Sigmoid colon (tissue), 7 donors: ENCODE results near the gene CITED2. TPM values are rescaled to one million over a fixed set of nuclear protein-coding genes. Genes with fewer than 3 reads are reported as not detected.

Source experiments
- DNase-seq: peaks from one replicate; pipeline ENCODE4 v3.0.0-alpha.2; 2019
- H3K27ac ChIP-seq, 4 donors: fragments of 200-600 bp; sonication (generic); one replicate each; pipeline ENCODE4 v1.5.1; 2016 to 2019; ENCODE audit warnings: mild to moderate bottlenecking in 1 of 4
- H3K27me3 ChIP-seq, 3 donors: fragments of 200-600 bp; sonication (generic); one replicate each; pipeline ENCODE4 v1.5.1; 2019; ENCODE audit warnings: mild to moderate bottlenecking in 1 of 3
- H3K36me3 ChIP-seq, 4 donors: fragments of 200-600 bp; sonication (generic); one replicate each; pipeline ENCODE4 v1.5.1; 2016 to 2019
- H3K4me1 ChIP-seq, 4 donors: fragments of 200-600 bp; sonication (generic); one replicate each; pipeline ENCODE4 v1.5.1; 2017 to 2019
- H3K4me3 ChIP-seq, 4 donors: fragments of 200-600 bp; sonication (generic); one replicate each; pipeline ENCODE4 v1.5.1; 2017 to 2019; ENCODE audit warnings: mild to moderate bottlenecking in 2 of 4, moderate library complexity in 1 of 4
- H3K9me3 ChIP-seq, 4 donors: fragments of 200-600 bp in 3 of 4; sonication (generic) in 3 of 4; one replicate each; pipeline versions ENCODE4 v1.5.1 to v1.6.1; 2013 to 2019
- EP300 ChIP-seq, 4 donors: sonication (generic); formaldehyde crosslinking; IDR thresholded peaks; one replicate each; pipeline ENCODE4 v1.6.1; 2017; ENCODE audit warnings: antibody characterized with exemption in 4 of 4
- POLR2A ChIP-seq, 2 donors: fragments of 450-650 bp; IDR thresholded peaks; one replicate each; pipeline ENCODE4 v1.6.1; 2016; ENCODE audit warnings: antibody characterized with exemption in 2 of 2, mild to moderate bottlenecking in 2 of 2, moderate library complexity in 2 of 2
- POLR2AphosphoS5 ChIP-seq, 4 donors: sonication (generic); formaldehyde crosslinking; IDR thresholded peaks; one replicate each; pipeline ENCODE4 v1.6.1; 2017; ENCODE audit warnings: antibody characterized with exemption in 4 of 4
- WGBS, 2 donors: extraction: QIAGEN DNeasy Blood & Tissue Kit; methylation state at CpG; one replicate each; pipeline ENCODE4 v1.1.7; 2013; 5-methylcytosine and 5-hydroxymethylcytosine counted together
- intact Hi-C: fragments of 100-400 bp; cut with DNase I; formaldehyde crosslinking; loops from one replicate; pipeline ENCODE4 v1.15.1; 2023
- polyA plus RNA-seq, 3 donors: library from polyadenylated mRNA; stranded (reverse); fragments of 200-250 nt; gene quantifications; one replicate each; pipeline ENCODE4 v1.2.3, GENCODE V29; 2013
- total RNA-seq, 4 donors: library from RNA; depleted of rRNA; stranded (reverse); fragments of >200 nt; gene quantifications; one replicate each; pipeline ENCODE4 v1.1.0, GENCODE V29; 2016
- TF ChIP-seq, protein P1 (sequence below), 4 experiments: fragments of 450-650 bp in 3 of 4; fragments of 200-600 bp in 1 of 4; IDR thresholded peaks; one replicate each; pipeline ENCODE4 v1.5.1; 2016 to 2019; ENCODE audit warnings: antibody characterized with exemption in 4 of 4, mild to moderate bottlenecking in 3 of 4, moderate library complexity in 2 of 4
- donor health status: healthy with polysubstance abuse.
- donor health status: Bipolar disorder and iron deficiency.
- donor health status: healthy.

Gene CITED2
- total and polyA plus RNA-seq, 7 donors: 26.4 to 182 (median 71.7) TPM

DNA sequence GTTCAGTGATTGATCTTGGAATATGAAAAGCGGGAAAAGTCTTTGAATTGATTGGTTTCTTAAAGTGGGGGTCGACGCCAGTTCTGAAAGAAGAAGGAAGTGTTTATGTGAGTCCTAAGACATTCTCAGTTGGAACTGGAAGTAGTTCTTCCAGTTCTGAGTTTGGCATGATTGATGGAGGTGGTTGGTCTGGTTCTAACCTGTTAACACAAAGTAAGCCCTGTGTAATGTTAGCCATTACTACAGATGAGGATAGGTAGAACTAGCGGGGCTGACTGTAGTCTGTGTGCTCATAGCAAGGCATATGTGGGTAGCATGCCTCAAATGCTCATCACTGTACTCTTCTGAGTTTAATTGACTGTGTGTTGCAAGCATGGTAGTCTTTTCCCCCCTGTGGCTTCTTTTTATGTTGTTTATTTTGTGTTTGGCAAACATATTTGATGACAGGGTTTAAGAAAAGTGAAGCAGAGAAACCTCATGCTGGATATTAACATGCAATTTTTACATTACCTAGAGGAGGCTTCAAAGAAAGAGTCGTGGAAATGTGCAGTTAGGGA is 24.9 kb downstream of the CITED2 start:
- no peak for DNase-seq
- intact Hi-C loops: no loop called here
- no peak overlapping the region for H3K27ac ChIP-seq
- WGBS, 2 donors: 24 to 29% methylated on average over 5 of the region's 5 CpGs
- H3K4me3 ChIP-seq: no peak overlapping the region
- TF ChIP-seq POLR2AphosphoS5 (IDR thresholded peaks at IDR 0.05) (no peak), EP300 (IDR thresholded peaks at IDR 0.05) (no peak), POLR2A (IDR thresholded peaks at IDR 0.05) (no peak)
- TF ChIP-seq, protein P1, sequence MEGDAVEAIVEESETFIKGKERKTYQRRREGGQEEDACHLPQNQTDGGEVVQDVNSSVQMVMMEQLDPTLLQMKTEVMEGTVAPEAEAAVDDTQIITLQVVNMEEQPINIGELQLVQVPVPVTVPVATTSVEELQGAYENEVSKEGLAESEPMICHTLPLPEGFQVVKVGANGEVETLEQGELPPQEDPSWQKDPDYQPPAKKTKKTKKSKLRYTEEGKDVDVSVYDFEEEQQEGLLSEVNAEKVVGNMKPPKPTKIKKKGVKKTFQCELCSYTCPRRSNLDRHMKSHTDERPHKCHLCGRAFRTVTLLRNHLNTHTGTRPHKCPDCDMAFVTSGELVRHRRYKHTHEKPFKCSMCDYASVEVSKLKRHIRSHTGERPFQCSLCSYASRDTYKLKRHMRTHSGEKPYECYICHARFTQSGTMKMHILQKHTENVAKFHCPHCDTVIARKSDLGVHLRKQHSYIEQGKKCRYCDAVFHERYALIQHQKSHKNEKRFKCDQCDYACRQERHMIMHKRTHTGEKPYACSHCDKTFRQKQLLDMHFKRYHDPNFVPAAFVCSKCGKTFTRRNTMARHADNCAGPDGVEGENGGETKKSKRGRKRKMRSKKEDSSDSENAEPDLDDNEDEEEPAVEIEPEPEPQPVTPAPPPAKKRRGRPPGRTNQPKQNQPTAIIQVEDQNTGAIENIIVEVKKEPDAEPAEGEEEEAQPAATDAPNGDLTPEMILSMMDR (IDR thresholded peaks at IDR 0.05): no peak
- no peaks in the 10 kb centered on the region for H3K27me3 ChIP-seq
- H3K36me3 ChIP-seq: no peaks in the 10 kb centered on the region
- H3K4me1 ChIP-seq: no peaks in the 10 kb centered on the region
- no peaks in the 10 kb centered on the region for H3K9me3 ChIP-seq

- intact Hi-C loops: no loop called here
- Histone ChIP-seq H3K36me3 (no peaks in the 10 kb centered on the region), H3K27ac (no peak overlapping the region), H3K9me3 (no peaks in the 10 kb centered on the region), H3K4me3 (no peak overlapping the region), H3K27me3 (no peaks in the 10 kb centered on the region), H3K4me1 (no peaks in the 10 kb centered on the region)
- DNase-seq: no peak
- TF ChIP-seq POLR2AphosphoS5 (IDR thresholded peaks at IDR 0.05) (no peak), EP300 (IDR thresholded peaks at IDR 0.05) (no peak)
- WGBS, 2 donors: 98% methylated on average over 2 of the region's 2 CpGs
Observed at GRCh38 chr6:139346392-139346791, 28.1 kb downstream of the CITED2 start.

DNA sequence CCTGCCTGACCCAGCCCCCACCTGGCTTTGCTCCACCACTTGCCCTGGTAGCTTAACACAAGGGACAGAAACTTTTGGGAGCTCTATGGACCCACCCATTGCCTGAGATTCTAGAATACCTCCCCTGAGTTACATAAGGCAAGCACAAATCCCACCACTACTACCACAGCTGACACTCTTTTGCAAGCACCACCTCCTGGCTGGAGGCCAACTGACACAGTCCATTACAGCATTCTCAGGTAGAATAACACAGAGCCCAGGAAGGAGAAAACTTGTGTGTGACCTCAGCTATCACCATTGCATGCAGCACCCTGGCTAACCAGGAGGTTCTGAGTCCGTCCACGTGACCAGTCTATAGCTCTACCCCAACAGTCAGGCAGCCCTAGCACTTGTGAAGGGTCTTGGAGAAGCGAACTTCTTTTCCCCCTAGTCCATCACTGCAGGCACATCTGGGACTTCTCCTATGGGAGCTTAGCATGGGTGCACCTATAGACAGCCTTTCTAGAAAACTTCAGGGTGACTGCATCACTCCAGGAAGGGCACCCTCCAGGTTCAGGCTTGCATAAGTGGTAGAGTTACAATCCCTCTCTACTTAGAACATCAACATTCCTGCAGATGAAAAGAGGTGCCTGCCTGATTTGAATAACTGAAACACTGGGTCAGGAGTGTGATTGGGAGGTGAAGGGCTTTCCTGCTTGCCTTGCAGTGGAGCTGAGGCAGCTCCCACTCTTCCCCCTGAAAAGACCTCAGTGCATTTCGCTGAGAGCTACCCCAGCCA is 30.1 kb downstream of the CITED2 start:
- no peak overlapping the region for H3K27ac ChIP-seq
- TF ChIP-seq, protein P1 (IDR thresholded peaks at IDR 0.05): no peak
- no peak for TF ChIP-seq POLR2A (IDR thresholded peaks at IDR 0.05)
- no peak for TF ChIP-seq EP300 (IDR thresholded peaks at IDR 0.05)
- TF ChIP-seq POLR2AphosphoS5 (IDR thresholded peaks at IDR 0.05): no peak
- H3K4me1 ChIP-seq: no peaks in the 10 kb centered on the region
- H3K27me3 ChIP-seq: no peaks in the 10 kb centered on the region
- no peak for DNase-seq
- H3K4me3 ChIP-seq: no peak overlapping the region
- intact Hi-C loops: no loop called here
- WGBS, 2 donors: 94 to 98% methylated on average over 4 of the region's 4 CpGs
- H3K9me3 ChIP-seq: no peaks in the 10 kb centered on the region
- H3K36me3 ChIP-seq: no peaks in the 10 kb centered on the region

GRCh38 chr6:139343052-139343750 is 31.2 kb downstream of the CITED2 start:
- 63 to 74% methylated on average over 2 of the region's 2 CpGs for WGBS, 2 donors
- H3K4me3 ChIP-seq: no peak overlapping the region
- peaks cover 0 to 5% (median 0%) of the 10 kb centered on the region in 4 donors for H3K4me1 ChIP-seq
- TF ChIP-seq, protein P1 (IDR thresholded peaks at IDR 0.05): no peak
- no peak for TF ChIP-seq EP300 (IDR thresholded peaks at IDR 0.05)
- TF ChIP-seq POLR2AphosphoS5 (IDR thresholded peaks at IDR 0.05): no peak
- TF ChIP-seq POLR2A (IDR thresholded peaks at IDR 0.05): no peak
- DNase-seq: no peak
- intact Hi-C loops: no loop called here
- H3K27me3 ChIP-seq: no peaks in the 10 kb centered on the region
- H3K9me3 ChIP-seq: no peaks in the 10 kb centered on the region
- H3K36me3 ChIP-seq: no peaks in the 10 kb centered on the region
- H3K27ac ChIP-seq: no peak overlapping the region

DNA sequence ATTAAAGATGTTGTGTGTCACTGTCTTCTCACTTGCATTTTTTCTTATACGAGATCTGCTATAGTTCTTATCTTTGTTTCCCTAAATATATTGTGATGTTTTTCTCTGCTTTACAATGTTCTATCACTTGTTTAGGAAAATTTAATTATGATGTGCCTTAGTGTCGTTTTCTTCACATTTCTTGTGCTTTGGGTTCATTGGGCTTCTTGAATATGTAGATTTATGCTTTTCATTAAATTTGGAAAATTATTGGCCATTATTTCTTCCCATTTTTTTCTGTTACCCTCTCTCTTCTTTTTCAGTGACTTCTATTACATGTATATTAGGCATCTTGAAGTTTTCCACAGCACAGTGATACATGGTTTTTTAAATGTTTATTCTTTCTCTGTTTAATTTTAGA is 33.4 kb downstream of the CITED2 start:
- TF ChIP-seq POLR2A (IDR thresholded peaks at IDR 0.05): no peak
- TF ChIP-seq, protein P1 (IDR thresholded peaks at IDR 0.05): no peak
- no peak for TF ChIP-seq EP300 (IDR thresholded peaks at IDR 0.05)
- no peak for TF ChIP-seq POLR2AphosphoS5 (IDR thresholded peaks at IDR 0.05)
- 90 to 96% methylated on average over 2 of the region's 2 CpGs for WGBS, 2 donors

More for the DNA sequence above, 33.4 kb downstream of the CITED2 start:
- Histone ChIP-seq H3K27ac (no peak overlapping the region), H3K4me3 (no peak overlapping the region), H3K9me3 (no peaks in the 10 kb centered on the region), H3K27me3 (no peaks in the 10 kb centered on the region), H3K36me3 (no peaks in the 10 kb centered on the region), H3K4me1 (peaks cover 0 to 11% (median 7%) of the 10 kb centered on the region in 4 donors)
- no peak for DNase-seq
- intact Hi-C loops: no loop called here
